Activated T-helper 2 cell treated with anti-CD3 and anti-CD28 coated beads, Interferon-gamma antibody, Interleukin-2, Interleukin-4, amounts not matched to agents 10 μg/mL and 5 μg/mL and 100 μg/mL, durations not matched to agents 14 hours and 24 hours and 36 hours (primary cell): ENCODE measurements around the gene BBIP1. TPM values are rescaled to one million over a fixed set of nuclear protein-coding genes. Genes with fewer than 3 reads are reported as not detected.
"Not testable (repeated sequence)": the region's sequence is repeated elsewhere in the genome, so short reads cannot be mapped to it uniquely, and the experiment has no call there.

Experiments used
- DNase-seq: peaks from one replicate; pipeline ENCODE4 v3.0.0; 2021; ENCODE audit warnings: low spot score
- H3K27ac Mint-ChIP-seq: one replicate; pipeline ENCODE4 v1.8.0; 2021; ENCODE audit warnings: mixed read lengths
- H3K27me3 Mint-ChIP-seq: one replicate; pipeline ENCODE4 v1.8.0; 2021; ENCODE audit warnings: low read depth, mixed read lengths
- H3K36me3 Mint-ChIP-seq: one replicate; pipeline ENCODE4 v1.8.0; 2021; ENCODE audit warnings: low read depth, mixed read lengths
- H3K4me1 Mint-ChIP-seq: one replicate; pipeline ENCODE4 v1.8.0; 2021; ENCODE audit warnings: low read depth, mixed read lengths
- H3K4me3 Mint-ChIP-seq: one replicate; pipeline ENCODE4 v1.8.0; 2021; ENCODE audit warnings: low read depth, mild to moderate bottlenecking, moderate library complexity, mixed read lengths
- H3K9me3 Mint-ChIP-seq: one replicate; pipeline ENCODE4 v1.8.0; 2021; ENCODE audit warnings: mixed read lengths
- intact Hi-C: fragments of 100-400 bp; cut with micrococcal nuclease; formaldehyde crosslinking; loops from one replicate; pipeline ENCODE4 v1.15.1; 2023
- total RNA-seq: library from RNA; stranded (reverse); gene quantifications from 2 replicates; pipeline ENCODE4 v1.2.3, GENCODE V29; 2022

BBIP1 gene
- total RNA-seq, 1 donor from 2014 or later: 31.5 TPM

DNA sequence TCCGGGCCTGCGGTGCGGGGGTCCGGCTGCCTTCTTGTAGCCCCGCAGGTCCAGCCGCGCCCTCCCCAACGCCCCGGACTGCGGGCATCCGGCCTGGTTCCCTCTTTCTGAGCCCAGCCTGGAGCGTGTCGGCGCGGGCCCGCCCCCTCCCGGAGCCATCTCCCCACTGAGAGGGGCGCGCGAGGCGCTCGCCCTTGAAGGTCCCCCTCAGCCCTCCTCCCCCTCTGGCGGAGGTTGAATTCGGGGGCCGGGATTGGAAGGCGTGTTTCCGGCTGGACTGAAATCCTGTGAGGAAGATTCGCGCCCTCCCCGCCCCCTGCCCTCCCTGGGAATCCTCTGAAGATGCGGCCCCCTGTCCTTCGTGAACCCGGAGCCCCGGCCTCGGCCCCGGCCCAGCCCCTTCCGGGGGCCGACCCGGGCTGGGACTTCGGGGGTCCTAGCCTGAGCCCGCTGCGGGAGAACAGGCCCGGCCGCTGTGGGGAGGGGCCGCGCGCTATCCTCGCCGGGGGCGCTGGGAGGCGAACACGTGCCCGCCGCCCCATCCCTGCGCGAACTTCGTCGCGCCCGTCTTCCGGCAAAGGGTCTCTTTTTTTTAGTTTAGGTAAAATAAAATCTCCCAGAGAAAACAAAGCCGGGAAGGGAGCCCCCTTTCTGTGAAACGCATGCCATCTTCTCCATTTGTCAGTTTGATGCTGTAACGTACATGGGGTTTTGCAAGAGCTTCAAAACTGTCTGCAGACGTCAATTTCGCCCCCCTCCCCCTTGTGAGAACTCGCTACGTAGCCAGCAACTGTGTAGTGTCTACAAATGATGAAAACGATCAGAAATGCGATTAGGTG, 46.6 kb downstream of the BBIP1 start:
- H3K4me3 Mint-ChIP-seq: peak overlapping the region; percentile 81
- H3K4me1 Mint-ChIP-seq: peaks cover 41% of the 10 kb centered on the region
- no peaks in the 10 kb centered on the region for H3K27me3 Mint-ChIP-seq
- DNase-seq: peak; percentile 71
- no peaks in the 10 kb centered on the region for H3K9me3 Mint-ChIP-seq
- peaks cover 16% of the 10 kb centered on the region for H3K36me3 Mint-ChIP-seq
- H3K27ac Mint-ChIP-seq: peak overlapping the region; percentile 88
- intact Hi-C loops: loop anchor here (1.0 to 10.0 kb wide), 6 partner anchors 47 to 805 kb away; partner anchors contain the start of genes BBIP1, SHOC2 and SMNDC1

- peak within 1 kb of the TSS; percentile 91 for H3K4me3 Mint-ChIP-seq
- DNase-seq: peak; percentile 94
- H3K27me3 Mint-ChIP-seq: no peaks in the 10 kb centered on the region
- peaks cover 46% of the 10 kb centered on the region for H3K4me1 Mint-ChIP-seq
- peak within 1 kb of the TSS; percentile 97 for H3K27ac Mint-ChIP-seq
- intact Hi-C loops: loop anchor here (1.0 to 10.0 kb wide), 8 partner anchors 15 to 804 kb away; partner anchors contain the start of genes BBIP1, SHOC2 and SMNDC1
- no peaks in the 10 kb centered on the region for H3K9me3 Mint-ChIP-seq
- peaks cover 12% of the 10 kb centered on the region for H3K36me3 Mint-ChIP-seq
Observed at GRCh38 chr10:110871298-110872084, 47.5 kb downstream of the BBIP1 start, which contains the start of gene PDCD4. PDCD4 (plus strand) TSS chr10:110871928; CDS start chr10:110876028, 4,100 bp downstream.

DNA sequence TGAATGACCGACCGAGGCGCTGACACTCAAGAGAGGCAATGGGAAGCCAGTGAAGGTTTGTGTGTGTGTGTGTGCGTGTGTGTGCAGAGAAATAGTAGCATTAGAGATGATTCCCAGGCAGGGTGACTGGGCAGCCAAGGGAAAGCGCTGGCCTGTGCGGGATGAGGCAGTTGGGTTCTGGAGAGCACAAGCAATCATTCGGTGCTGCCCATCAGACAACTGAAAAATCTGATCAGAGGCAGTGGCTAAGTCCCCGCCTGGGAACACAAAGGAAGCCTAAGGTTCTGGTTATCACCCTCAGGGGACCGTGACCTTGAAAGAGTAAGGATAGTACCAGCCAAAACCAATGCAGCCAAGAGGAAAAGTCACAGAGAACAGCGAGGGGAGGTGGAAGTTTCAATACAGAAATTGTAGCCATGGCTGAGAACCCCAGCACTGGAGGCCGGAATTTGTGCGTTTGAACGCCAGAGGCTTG, 48.1 kb downstream of the BBIP1 start:
- intact Hi-C loops: loop anchor here (1.0 to 10.0 kb wide), 7 partner anchors 14 to 804 kb away; partner anchors contain the start of gene SMNDC1
- Mint-ChIP-seq H3K27ac (peak overlapping the region; percentile 97), H3K4me1 (peaks cover 52% of the 10 kb centered on the region), H3K9me3 (no peaks in the 10 kb centered on the region), H3K4me3 (peak overlapping the region; percentile 91), H3K36me3 (peaks cover 9% of the 10 kb centered on the region), H3K27me3 (no peaks in the 10 kb centered on the region)
- no peak for DNase-seq

GRCh38 chr10:110868981-110869380, 50.0 kb downstream of the BBIP1 start:
- intact Hi-C loops: loop anchor here (10.0 kb wide), 1 partner anchor 454 kb away; no protein-coding TSS in a partner anchor
- no peaks in the 10 kb centered on the region for H3K36me3 Mint-ChIP-seq
- H3K4me1 Mint-ChIP-seq: peaks cover 65% of the 10 kb centered on the region

DNA sequence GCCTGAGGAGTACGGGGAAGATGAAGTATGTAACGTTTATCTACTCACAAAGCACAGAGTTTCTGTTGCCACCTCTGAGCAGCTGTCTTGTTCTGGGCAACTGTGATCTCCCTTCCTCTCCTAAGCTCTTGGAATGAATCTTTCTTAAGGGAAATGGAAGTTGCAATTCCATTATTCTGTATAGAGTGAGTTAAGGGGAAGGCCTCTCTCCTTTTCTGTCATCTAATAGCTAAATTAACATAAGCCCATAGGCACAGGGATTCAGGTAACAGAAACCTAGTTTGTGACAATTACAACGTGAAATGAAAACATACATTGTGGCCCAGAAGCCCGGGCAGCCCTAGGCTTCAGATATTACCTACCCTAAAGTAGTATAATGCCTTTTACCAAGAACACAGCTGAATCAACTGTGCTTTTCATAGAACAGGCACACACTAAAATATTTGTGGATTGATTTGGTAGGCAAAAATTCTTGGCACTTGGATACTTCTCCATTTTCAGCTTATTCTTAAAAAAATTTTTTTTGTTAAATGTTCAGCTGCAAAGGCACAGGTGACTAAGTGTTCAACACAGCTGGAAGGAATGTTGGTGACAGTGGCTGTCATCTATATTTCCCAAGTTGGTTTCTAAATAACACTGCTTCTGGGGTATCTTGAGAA, 51.0 kb downstream of the BBIP1 start:
- Mint-ChIP-seq H3K27ac (peak overlapping the region; percentile 72), H3K4me3 (peak overlapping the region; percentile 11), H3K4me1 (peaks cover 70% of the 10 kb centered on the region), H3K27me3 (no peaks in the 10 kb centered on the region), H3K36me3 (peaks cover 3% of the 10 kb centered on the region), H3K9me3 (no peaks in the 10 kb centered on the region)
- DNase-seq: no peak
- intact Hi-C loops: loop anchor here (10.0 kb wide), 1 partner anchor 453 kb away; no protein-coding TSS in a partner anchor

More at GRCh38 chr10:110868981-110869380, 50.0 kb downstream of the BBIP1 start:
- DNase-seq: no peak
- H3K27me3 Mint-ChIP-seq: no peaks in the 10 kb centered on the region
- H3K9me3 Mint-ChIP-seq: no peaks in the 10 kb centered on the region
- H3K4me3 Mint-ChIP-seq: peak overlapping the region; percentile 55
- H3K27ac Mint-ChIP-seq: peak overlapping the region; percentile 77

DNA sequence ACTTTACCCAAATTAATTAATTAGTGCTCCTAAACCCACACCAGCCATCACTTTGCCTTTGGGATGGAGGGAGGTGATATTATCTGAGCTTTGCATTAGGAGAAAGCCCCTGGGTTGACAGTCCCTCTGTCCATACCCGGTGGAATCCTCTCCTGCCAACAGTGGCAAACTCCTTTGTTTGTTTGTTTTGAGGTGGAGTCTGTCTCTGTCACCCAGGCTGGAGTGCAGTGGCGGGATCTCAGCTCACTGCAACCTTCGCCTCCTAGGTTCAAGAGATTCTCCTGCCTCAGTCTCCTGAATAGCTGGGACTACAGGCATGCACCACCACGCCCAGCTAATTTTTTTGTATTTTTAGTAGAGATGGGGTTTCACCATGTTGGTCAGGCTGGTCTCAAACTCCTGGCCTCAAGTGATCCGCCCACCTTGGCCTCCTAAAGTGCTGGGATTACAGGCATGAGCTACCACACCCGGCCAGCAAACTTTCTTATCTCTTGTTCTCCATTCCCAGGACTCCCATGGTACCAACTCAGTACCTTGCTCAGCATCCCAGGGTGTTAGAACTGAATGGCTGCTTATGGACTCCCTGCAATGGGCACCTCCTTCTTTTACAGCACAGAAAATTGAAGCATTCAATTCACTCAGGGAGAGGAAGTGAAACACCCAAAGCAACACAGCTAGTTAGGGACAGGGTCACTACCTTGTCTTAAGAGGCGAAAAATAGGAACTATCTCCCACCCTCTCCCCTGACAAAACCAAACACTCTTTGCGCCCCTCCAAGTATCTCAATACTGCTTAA, 51.8 kb downstream of the BBIP1 start:
- intact Hi-C loops: loop anchor here (10.0 kb wide), 1 partner anchor 452 kb away; no protein-coding TSS in a partner anchor
- peak overlapping the region; percentile 72 for H3K27ac Mint-ChIP-seq
- H3K4me3 Mint-ChIP-seq: not testable (repeated sequence)

DNA sequence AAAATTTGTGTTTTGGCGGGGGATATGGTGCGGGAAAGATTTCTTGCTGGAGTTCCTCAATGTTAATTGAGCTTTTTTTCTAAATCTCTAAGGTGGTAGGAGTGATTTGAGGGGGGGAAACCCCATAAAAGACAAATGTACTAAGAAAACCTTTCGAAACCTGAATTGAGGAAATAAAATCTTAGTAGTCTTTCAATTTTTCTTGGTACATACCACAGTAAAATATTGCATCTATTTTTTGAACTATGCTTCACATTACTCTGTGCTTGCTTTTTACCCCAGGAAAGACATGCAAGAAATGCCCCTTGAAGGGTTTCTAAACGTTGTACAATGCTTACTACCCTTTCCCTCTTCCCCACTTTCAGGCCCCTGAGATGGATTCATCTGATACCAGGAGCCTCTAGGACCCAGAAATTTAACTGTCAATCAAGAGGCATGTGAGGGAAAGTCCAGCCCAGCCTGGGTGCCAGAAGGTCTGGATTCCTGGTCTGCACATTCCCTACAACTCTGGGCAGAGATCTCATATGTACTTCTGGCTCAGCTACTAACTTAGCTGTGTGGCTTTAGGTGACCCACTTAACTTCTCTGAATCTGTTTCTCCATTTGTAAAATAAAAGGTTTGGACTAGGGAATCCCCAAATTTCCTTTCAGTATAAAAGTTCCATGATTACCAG, 53.0 kb downstream of the BBIP1 start:
- no peak for DNase-seq
- Mint-ChIP-seq H3K4me1 (peaks cover 73% of the 10 kb centered on the region), H3K27ac (peak overlapping the region; percentile 93), H3K27me3 (no peaks in the 10 kb centered on the region), H3K9me3 (no peaks in the 10 kb centered on the region), H3K4me3 (no peak overlapping the region), H3K36me3 (peaks cover 6% of the 10 kb centered on the region)
- intact Hi-C loops: loop anchor here (2.0 to 10.0 kb wide), 2 partner anchors 91 to 451 kb away; no protein-coding TSS in a partner anchor

More for the DNA sequence above, 51.8 kb downstream of the BBIP1 start:
- DNase-seq, H3K36me3 Mint-ChIP-seq, H3K27me3 Mint-ChIP-seq, H3K9me3 Mint-ChIP-seq: not testable (repeated sequence)
- H3K4me1 Mint-ChIP-seq: peaks cover 73% of the 10 kb centered on the region

DNA sequence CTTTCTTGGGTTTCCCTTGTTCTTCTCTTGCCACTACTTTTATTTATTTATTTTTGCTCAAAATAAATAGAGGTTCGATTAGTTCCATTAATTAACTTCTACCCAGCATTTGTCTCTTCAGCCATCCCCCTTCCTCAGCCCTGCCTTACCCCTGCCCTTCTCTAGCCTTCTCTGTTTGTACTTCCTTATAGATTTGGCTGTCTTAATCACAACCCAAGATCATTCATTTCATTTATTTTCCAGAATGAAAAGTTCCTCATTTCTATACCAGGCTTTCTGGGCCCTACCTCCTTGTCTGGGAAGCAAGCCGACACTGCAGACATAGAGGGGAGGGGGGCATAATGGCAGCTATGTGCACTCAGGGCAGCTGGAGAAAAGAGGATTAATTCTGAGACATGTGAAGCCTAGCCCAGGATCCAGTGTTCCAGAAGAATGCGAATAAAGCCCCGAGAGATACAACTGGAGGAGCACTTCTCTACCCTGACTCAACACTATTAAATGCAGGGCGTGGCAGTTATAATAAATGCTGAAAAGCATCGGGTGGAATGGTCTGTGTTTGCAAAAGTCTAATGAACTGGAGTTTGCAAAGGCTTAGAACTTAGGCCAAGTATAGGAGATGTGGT, 53.7 kb downstream of the BBIP1 start:
- intact Hi-C loops: loop anchor here (2.0 to 10.0 kb wide), 2 partner anchors 90 to 450 kb away; no protein-coding TSS in a partner anchor
- Mint-ChIP-seq H3K27ac (peak overlapping the region; percentile 93), H3K27me3 (no peaks in the 10 kb centered on the region), H3K4me1 (peaks cover 73% of the 10 kb centered on the region), H3K36me3 (peaks cover 11% of the 10 kb centered on the region), H3K4me3 (peak overlapping the region; percentile 72), H3K9me3 (no peaks in the 10 kb centered on the region)
- DNase-seq: no peak

DNA sequence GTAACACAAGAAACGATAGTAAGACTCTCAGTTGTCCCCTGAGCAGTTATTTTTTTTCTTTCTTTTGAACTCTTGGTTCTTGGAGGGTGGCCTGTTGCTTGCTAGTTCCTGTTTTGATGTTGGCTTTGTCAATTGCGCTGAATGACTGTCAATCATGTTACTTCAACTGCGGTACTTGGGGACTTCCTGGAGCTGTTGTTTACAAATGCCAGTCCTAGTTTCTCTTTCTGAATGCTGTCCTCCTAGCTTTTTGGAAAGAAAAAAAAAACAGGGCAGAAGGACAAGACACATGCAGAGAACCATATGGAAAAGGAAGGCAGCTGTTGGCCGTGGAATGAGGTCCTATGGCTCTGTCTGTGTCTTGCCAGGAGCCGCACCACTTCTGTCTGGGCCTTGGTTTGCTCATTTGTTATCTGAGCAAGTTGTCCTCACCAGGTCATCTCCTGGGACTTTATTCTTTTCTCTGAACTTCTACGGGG, 54.3 kb downstream of the BBIP1 start:
- Mint-ChIP-seq H3K27ac (peak overlapping the region; percentile 93), H3K4me3 (peak overlapping the region; percentile 72), H3K27me3 (no peaks in the 10 kb centered on the region), H3K9me3 (no peaks in the 10 kb centered on the region), H3K4me1 (peaks cover 73% of the 10 kb centered on the region), H3K36me3 (peaks cover 11% of the 10 kb centered on the region)
- intact Hi-C loops: loop anchor here (2.0 to 10.0 kb wide), 2 partner anchors 90 to 450 kb away; no protein-coding TSS in a partner anchor
- DNase-seq: peak; percentile 65

DNA sequence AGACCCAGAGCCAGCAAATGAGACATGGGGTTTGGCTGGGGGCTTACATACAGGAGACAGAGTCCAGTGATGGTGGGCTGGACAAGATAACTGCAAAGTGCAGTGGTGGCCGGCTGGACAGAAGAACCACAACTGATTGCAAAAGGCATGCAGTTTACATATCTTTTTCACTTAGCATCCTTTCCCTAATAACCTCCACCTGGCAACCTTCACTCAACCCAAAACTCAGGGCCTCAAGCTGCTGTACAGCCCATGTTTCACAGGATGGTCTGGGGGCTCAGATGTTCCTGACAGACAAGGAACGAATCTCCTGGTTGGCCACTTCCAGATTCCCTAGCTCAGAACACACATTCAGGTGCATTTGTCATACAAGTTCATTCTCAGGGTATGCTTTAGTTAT, 55.0 kb downstream of the BBIP1 start:
- intact Hi-C loops: loop anchor here (2.0 to 10.0 kb wide), 2 partner anchors 89 to 449 kb away; no protein-coding TSS in a partner anchor
- no peaks in the 10 kb centered on the region for H3K27me3 Mint-ChIP-seq
- H3K4me1 Mint-ChIP-seq: peaks cover 72% of the 10 kb centered on the region
- DNase-seq: no peak
- no peaks in the 10 kb centered on the region for H3K9me3 Mint-ChIP-seq
- peak overlapping the region; percentile 66 for H3K27ac Mint-ChIP-seq
- peaks cover 11% of the 10 kb centered on the region for H3K36me3 Mint-ChIP-seq
- H3K4me3 Mint-ChIP-seq: no peak overlapping the region
